GF-D8 (cell line): ENCODE results near the gene ITLN2.
A peak's percentile ranks its signal among the peaks of the same experiment; 100 is the strongest.
"Not testable (repeated sequence)": the region's sequence is repeated elsewhere in the genome, so short reads cannot be mapped to it uniquely, and the experiment has no call there.

Source experiments
- DNase-seq: peaks from one replicate; lab custom pipeline; 2025; lab: John Stamatoyannopoulos, UW

Gene ITLN2

GRCh38 chr1:160954158-160955104 lies at the start of gene ITLN2:
ITLN2 (minus strand) TSS chr1:160954809; CDS start chr1:160954741, 68 bp downstream.
- no peak for DNase-seq

GRCh38 chr1:161001525-161001924 lies 46.9 kb upstream of the ITLN2 start:
- DNase-seq = no peak

DNA sequence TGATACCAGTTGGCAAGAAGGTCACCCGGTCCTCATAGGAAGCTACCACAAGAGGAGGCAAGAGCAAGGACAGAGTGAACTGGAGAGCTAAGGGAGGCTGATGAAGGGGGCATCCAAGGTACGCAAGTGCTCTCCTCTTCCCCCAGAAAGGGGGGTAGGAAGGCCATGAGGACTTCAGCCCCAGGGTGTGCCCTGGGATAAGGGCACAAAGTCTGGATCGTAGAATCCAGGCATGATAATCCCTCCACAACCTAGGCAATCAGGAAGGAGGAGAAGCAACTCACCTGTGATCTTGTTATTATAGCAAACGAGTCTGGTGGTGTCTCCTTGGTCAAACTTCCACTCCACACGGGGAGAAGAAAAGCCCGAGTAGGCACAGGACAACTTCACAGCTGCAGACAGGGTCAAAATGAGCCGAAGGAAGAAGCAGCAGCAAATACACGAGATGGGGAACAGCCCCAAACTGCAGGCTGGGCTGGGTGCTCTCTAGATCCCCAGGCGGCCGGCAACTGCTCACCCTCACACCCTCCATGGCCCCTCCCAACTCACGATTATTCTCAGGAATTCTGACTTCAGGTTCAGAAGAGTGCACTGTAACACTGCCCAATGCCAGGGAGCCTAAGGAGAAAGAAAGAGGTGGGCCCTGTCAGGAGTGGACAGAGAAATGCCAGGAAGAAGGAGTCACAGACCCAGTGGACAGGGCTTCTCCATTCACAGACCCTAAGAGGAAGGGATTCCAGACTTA lies 46.3 kb upstream of the ITLN2 start:
- no peak for DNase-seq

DNA sequence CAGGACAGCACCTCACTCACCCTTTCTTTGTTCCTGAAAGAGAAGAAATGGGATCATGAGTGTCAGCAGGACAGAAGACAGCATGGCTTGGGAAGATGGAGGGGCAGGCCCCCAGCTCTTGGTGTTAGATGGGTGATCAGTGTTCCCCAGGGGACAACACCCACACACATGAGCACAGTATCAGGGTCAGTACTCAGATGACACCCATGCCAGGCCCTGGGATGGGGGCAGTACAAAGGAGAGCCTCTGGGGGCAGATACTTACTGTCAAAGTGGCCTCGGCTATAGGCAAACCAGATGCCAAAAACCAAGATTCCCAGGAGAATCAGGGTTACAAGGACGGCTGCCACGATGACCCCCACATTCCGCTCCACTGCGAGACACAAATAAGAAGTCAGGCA lies 44.8 kb upstream of the ITLN2 start:
- DNase-seq = no peak

DNA sequence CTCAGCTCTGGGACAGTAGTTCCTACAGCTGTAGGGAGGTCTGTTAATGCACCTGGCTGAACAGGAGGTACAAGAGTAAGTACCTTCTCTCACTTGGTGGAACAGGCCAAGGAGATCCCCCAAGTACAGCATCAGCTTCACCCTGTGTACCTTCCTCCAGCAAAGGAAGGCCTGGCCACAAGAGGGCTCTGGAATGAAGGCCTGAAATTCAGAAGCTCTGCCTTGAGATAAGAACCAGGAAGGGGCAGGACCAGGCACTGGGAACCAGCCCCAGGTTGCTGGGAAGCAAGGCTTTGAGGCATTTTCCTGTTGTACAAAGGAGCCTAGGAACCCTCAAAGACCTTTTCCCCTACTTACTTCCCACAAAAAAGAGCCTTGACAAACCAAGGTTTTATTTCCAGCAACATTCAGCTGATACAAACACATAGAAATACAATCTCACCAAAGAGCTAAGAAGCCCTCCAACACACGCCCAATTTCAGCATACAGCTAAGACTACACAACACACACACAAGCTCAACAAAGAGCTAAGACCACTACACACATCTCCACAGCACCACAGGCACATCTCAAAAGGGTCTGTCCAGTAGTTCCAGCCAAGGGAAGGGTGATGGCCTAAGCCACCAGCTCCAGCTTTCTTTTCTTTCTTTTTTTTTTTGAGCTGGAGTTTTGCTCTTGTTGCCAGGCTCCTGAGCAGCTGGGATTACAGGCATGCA lies 42.9 kb upstream of the ITLN2 start:
- DNase-seq = peak; percentile 58

DNA sequence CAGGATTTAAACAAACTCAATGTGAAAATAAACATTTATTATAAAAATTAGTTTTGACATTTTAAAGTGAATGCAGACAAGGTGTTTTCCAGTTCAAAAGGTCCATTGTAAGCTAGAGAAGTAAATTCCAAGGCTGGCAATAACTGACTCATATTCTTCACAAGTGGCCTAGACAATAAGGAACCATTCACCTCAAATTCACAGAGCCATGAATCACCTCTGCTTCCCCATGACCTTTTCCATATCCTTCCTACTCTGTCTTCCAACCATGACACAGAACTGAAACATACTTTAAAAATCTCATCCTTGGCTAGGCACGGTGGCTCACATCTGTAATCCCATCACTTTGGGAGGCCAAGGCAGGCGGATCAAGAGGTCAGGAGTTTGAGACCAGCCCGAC lies 41.6 kb upstream of the ITLN2 start:
- DNase-seq = no peak

DNA sequence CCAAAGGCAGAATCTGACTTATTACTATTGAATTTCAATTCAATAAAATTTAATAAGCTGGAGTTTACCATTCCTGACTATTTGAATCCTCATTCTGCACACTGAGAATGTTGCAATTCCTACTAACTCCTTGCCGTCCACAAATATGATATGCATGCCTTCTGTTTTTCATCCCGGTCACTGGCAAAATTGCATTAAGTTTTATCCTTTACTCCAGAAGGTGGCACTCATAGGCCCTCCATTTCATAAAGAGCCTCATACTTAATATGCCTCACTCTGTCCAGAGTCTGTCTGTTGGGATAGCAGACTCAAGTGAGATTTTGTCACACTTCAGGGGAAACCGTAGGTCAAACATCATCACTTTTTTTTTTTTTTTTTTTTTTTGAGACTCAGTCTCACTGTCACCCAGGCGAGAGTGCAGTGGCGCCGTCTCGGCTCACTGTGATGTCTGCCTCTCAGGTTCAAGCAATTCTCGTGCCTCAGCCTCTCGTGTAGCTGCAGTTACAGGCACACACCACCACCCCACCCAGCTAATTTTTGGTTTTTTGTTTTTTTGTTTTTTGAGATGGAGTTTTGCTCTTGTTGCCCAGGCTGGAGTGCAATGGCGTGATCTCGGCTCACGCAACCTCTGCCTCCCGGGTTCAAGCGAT lies 39.1 kb upstream of the ITLN2 start:
- DNase-seq = peak; percentile 36

GRCh38 chr1:160992036-160992435 lies 37.4 kb upstream of the ITLN2 start:
- DNase-seq = not testable (repeated sequence)

DNA sequence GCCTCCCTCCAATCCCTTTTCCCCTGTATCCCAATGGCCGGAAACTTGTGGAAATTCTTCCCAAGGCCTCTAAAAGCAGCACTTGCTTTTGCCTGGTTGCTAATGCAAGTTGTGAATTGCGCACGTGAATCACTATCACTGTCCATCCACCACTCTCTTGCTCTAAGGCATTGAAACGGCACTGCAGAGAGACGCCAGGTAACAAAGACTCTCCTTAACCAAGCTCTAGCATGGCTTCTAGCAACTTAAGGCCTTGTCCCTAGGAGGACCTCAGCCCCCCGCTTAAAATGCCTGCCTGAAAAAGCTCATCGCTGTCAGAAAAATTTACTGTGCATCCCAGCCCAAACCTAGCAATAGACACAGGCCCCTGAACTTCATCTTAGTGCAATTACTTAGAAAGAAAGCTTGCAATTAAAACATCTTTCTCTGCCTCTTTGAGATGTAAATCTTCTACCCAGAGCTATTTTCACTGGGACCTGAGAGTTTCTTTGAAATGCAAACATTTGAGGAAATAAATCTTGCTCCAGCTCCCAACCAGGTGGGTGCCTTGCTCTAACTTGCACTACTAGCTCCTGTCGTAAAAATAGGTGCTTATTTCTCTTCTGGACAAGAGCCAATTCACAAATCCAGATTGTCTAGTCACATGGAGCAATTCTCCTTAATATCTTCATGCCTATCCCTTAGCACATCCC lies 32.9 kb upstream of the ITLN2 start:
- no peak for DNase-seq

DNA sequence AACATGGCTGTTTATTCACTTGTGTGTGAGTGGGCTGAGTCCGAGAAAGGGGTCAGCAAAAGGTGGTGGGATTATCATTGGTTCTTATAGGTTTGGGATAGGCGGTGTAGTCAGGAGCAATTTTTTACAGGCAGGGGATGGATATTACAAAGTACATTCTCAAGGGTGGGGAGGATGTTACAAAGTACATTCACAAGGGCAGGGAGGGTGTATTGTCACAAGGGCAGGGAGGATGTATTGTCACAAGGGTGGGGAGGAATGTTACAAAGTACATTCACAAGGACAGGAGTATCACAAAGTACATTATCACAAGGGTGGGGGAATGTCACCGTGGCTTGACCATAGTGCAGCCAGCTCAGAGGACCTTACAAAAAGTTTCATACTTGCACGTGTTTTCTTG lies 31.1 kb upstream of the ITLN2 start:
- DNase-seq = no peak

DNA sequence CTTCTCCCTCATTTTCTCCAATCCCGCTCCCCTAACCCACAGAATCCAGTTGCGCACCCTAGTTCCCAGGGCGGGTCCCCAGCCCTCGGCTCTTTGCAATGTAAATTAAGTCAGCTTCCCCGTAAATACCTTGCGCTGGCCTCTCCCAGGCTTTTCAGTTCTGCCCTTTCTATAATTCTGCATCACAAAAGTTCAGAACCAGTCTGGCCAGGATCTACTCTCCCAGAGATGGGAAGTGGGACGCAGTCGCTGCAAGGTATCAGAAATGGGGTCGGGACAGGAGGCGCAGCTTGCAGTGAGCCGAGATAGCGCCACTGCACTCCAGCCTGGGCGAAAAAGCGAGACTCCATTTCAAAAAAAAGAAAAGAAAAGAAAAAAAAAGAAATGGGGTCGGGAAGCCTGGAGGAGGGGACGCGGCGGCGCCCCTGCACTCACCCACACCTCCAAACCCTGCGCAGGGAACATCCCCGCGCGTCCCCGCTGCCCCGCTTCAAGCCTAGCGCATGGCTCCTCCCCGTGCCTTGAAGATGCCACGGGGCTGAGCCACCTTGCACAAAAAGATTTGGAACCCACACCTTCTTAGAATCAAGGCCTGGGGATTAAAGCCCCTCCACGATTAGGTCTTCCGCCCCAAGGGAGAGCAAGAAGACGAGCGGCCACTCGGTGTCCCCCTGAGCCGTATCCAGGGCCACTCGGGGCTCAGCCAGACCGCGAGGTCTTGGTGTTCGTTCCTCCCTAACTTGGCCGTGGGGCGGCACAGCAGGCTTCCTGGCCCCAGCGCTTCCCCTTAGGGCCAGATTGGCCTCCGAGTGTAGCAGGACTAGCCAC lies 27.2 kb upstream of the ITLN2 start:
- DNase-seq = no peak

GRCh38 chr1:160979286-160979685 lies 24.7 kb upstream of the ITLN2 start:
- no peak for DNase-seq

DNA sequence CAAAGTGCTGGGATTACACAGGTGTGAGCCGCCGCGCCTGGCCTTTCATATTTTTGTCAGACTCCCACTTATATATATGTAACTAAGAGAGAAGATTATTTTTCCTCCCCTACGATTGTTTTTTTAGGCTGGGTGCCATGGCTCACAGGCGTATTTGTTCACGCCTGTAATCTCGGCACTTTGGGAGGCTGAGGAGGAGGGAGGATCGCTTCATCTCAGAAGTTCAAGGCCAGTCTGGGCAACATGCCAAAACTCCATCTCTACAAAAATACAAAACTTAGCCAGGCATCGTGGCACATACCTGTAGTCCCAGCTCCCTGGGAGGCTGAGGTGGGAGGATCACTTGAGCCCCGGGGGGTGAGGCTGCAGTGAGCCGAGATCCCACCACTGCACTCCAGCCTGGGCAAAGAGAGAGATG lies 23.9 kb upstream of the ITLN2 start:
- DNase-seq = no peak

- DNase-seq = no peak
These were observed 20.4 kb upstream of the ITLN2 start for GRCh38 chr1:160975026-160975425.

DNA sequence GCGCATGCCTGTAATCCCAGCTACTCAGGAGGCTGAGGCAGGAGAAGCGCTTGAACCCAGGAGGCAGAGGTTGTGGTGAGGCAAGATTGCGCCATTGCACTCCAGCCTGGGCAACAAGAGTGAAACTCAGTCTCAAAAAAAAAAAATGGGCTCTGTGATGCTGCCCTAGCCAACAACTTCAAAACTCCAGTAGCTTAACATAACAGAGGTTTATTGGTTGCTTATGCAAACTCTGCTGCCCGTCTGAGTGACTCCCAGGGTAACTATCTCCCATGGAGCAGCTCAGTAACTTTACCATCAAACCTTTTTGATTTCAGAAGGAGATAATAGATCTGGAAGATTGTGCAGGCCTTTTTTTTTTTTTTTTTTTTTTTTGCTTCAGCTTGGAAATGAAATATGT lies 18.9 kb upstream of the ITLN2 start:
- DNase-seq = no peak

DNA sequence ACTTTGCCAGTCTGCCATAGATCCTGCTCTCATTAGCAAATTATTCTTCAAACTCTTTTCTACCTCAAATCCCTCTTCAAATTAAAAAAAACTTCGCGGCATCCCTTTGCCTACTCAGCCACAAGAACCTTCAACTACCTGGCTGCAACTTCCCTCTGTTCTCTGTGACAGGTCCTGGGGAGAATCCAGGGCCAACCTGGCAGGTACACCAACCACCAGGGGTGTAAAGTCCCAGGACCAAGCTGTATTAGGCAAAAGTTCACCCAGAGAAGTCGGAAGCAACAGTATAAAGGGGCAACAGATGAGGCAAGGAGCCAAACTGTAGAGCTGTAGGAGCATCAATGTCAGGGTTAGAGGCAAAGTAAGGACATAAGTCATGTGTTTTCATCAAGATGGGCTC lies 18.3 kb upstream of the ITLN2 start:
- no peak for DNase-seq

- DNase-seq = no peak
These were observed 17.0 kb upstream of the ITLN2 start for GRCh38 chr1:160971618-160972056.

DNA sequence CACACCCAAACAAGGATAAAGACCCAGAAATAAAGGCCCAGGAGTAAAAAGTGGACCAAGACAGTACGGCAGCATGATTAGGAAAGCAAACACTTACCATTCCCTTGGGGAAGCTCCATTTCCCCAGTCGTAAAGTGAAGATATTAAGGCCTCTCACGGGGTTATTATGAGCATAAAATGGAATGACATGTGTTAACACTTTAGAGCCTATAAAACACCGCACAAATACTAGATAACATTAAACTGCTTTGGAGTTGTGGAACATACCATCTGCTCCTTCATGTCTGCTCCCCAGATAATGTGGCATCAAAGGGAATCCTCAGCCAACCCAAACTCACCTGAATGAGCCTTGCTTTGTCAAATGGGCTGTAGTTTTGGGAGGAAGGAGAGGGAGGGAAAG lies 8.9 kb upstream of the ITLN2 start:
- DNase-seq = no peak

DNA sequence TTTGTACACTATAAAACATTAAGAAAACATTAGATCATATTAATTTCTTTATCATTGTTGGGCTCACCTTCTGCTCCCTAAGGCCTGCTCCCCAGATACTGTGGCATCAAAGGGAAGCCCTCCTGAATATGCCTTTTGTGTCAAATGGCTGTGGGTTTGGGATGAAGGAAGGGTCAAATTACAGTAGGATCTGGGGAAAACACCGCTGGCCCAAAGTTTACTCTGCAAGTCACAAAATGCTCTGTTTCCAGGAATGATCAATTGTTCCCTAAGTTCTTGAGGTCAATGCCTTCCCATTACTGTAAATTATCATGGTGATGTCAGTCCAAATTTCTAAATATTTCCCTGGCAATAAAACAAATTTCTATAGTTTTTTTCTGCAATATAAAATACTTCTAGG lies 6.8 kb upstream of the ITLN2 start:
- no peak for DNase-seq

GRCh38 chr1:160956966-160957365 lies 2.4 kb upstream of the ITLN2 start:
- DNase-seq = no peak
